GM12864 (cell line): ENCODE data around the gene IER2.
A peak's percentile ranks its signal among the peaks of the same experiment; 100 is the strongest.

Source experiments
- DNase-seq: peaks from one replicate; pipeline ENCODE4 v3.0.0-alpha.2; 2011; ENCODE audit warnings: low read depth
- H3K4me3 ChIP-seq: 2 replicates; pipeline ENCODE4 v1.5.1; 2011; ENCODE audit warnings: mild to moderate bottlenecking, low read depth, low read length, control low read depth
- CTCF ChIP-seq: IDR thresholded peaks from 2 replicates; pipeline ENCODE4 v1.5.1; 2011; ENCODE audit warnings: low read depth, mild to moderate bottlenecking, moderate library complexity, low read length, control low read depth, inconsistent platforms; ENCODE audit errors: missing control alignments

The IER2 gene

GRCh38 chr19:13150187-13150930 lies at the start of gene IER2, which contains the start of gene STX10:
TSS of gene IER2 (plus strand) at chr19:13150411. CDS start at chr19:13153187, 2,776 bp downstream.
TSS of gene STX10 (minus strand) at chr19:13150375. CDS start at chr19:13150173, 202 bp downstream.
- peak; percentile 52 for TF ChIP-seq CTCF
- peak; percentile 84 for DNase-seq

DNA sequence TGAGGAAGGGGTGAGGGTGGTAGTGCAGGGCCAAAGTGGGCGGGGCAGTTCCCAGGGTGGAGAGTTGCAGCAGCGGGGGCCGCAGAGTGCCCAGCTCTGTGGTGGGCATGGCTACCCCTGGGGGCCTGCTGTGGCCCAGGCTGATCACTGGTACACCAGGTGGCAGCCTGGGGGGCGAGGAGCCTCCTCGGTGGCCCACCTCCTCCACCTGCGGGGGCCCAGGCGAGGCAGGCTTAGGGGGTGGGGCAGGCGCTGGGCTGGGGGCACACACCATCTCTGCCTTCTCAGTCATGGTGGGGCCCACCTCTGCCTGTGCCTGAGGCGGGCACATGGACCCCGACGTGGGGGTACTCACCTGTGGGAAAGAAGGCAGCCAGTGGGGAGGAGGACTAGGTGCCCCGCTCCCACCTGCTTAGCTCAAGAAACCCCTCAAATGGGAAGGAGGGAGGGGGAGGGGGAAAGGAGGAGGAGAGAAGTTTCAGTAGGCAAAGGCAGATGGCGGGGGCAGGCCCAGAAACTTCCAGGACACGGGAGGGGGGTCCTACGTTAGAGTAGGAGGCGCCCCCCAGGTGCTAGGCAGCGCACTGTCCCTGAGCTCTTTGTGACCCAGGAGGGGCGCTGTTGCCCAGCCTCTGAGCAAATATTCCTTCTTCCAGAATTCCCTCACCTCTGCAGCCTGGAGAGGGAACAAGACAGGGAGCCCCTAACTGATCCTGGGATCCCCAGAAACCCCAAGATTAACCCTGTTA lies 49.2 kb upstream of the IER2 start:
- no peak for DNase-seq
- TF ChIP-seq CTCF, result peak; percentile 41
- peak overlapping the region; percentile 60 for H3K4me3 ChIP-seq

More at GRCh38 chr19:13150187-13150930, at the start of gene IER2, which contains the start of gene STX10:
- peak within 1 kb of the TSS; percentile 77 for H3K4me3 ChIP-seq

DNA sequence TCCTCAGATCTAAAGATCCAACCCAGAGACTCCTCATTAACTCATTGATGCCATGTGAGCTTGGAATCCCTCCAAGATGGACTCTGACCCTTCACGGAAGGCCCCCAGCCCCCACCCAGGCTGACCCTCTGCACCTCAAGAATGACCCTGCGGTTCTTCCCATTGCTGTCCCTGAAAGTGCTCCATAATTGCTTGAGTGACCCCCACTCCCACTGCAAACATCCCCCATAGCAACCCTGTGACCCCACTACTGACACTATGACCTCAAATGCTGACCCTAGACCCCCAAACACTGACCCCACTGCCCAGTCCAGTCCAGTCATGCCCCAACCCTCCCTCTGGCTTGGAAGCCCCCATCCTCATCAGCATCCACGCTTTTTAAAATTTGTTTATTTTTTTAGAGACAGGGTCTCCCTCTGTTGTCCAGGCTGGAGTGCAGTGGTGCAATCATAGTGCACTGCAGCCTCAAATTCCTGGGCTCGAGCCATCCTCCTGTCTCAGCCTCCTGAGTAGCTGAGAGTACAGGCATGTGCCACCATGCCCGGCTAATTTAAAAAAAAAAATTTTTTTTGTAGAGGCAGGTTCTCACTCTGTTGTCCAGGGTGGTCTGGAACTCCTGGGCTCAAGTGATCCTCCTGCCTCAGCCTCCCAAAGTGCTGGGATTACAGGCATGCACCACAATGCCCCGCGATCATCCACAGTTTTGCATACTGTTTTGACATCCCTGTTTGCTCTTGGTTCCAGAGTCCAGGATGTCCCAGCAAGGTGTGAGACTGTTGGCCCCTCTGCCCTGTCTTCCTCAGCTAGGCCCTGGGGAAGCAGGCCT lies 48.4 kb upstream of the IER2 start:
- H3K4me3 ChIP-seq, result peak overlapping the region; percentile 60
- DNase-seq, result no peak

GRCh38 chr19:13102416-13102665 lies 47.9 kb upstream of the IER2 start:
- TF ChIP-seq CTCF, result no peak
- DNase-seq, result no peak
- peak overlapping the region; percentile 60 for H3K4me3 ChIP-seq

More for the DNA sequence above, 48.4 kb upstream of the IER2 start:
- TF ChIP-seq CTCF, result no peak

DNA sequence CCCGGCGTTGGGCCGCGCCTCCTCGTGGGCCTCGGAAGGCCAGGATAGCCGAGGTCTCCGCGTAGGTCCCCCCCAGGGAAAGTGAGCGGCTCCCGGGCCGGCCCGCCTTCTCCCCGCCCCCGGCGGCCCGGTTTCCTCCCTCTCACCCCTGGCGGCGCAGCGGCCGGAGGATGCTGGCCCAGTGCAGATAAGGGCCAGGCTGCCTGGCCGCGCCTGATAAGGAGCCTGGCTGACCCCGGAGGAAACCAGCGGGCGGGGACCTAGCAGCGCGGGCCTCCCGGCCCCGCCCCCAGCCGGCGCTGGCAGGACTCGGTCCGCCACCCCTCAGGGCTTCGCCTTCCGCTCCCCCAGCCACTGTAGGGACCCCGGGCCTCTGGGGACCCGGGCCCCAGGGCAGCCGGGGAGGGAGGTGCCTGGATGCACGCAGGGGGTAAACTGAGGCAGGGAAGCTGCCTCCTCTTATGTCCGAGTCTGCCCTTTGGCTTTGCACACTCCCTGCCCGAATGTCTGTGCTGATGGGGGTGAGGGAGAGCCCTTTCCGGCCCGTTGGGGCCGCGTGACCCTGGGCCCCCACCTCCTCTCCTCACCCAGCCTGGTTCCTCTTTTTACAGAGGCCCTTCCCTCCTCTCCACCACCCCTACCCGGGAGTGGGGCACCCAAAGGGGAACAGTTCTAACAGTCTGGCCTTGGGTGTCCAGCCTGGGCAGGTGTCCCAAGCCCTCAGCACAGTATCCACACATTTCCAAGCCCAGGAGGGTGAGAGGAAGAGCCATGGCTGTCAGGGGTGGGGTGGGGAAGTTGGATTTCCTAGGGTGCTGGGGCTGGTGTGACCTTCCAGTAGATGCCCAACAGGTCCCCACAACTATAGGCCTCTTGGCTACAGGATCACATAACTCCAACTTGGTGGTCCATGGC lies 47.3 kb upstream of the IER2 start, which contains the start of gene LYL1:
LYL1 (minus strand) TSS at position 193 of the 915 bp plus-strand sequence. CDS start 1,687 bp downstream, outside the sequence.
- TF ChIP-seq CTCF, result no peak
- DNase-seq, result no peak
- peak within 1 kb of the TSS; percentile 60 for H3K4me3 ChIP-seq
